Liver (tissue), 3 donors: ENCODE data around the gene SMIM7.

Experiments used
- EGR1 ChIP-seq, 2 donors: IDR thresholded peaks; 2 replicates each; pipeline ENCODE4 v1.6.1; 2016 to 2018; ENCODE audit warnings: antibody characterized with exemption in 2 of 2, low read depth in 2 of 2
- GABPA ChIP-seq, 2 donors: IDR thresholded peaks in 1 of 2; conservative IDR thresholded peaks in 1 of 2; 2 replicates each; pipeline ENCODE4 v1.6.1; 2016; ENCODE audit warnings: antibody characterized with exemption in 2 of 2, mild to moderate bottlenecking in 1 of 2, moderate library complexity in 1 of 2
- HNF4A ChIP-seq, 2 donors: conservative IDR thresholded peaks; 2 replicates each; pipeline ENCODE4 v1.6.1; 2016; ENCODE audit warnings: antibody characterized with exemption in 2 of 2, mild to moderate bottlenecking in 2 of 2
- RAD21 ChIP-seq, 2 donors: IDR thresholded peaks; 2 replicates each; pipeline ENCODE4 v1.6.1; 2016; ENCODE audit warnings: antibody characterized with exemption in 2 of 2, mild to moderate bottlenecking in 2 of 2
- YY1 ChIP-seq: IDR thresholded peaks from 2 replicates; pipeline ENCODE4 v1.6.1; 2016; ENCODE audit warnings: antibody characterized with exemption, mild to moderate bottlenecking
- TF ChIP-seq, protein P1 (sequence below): fragments of 150-350 bp; IDR thresholded peaks from 2 replicates; pipeline ENCODE4 v1.5.1; 2017; ENCODE audit warnings: improper control_type of control experiment, low read depth, low read length; ENCODE audit not compliant: missing input control
- TF ChIP-seq, protein P2 (sequence below): IDR thresholded peaks from 2 replicates; pipeline ENCODE4 v1.6.1; 2016; ENCODE audit warnings: antibody characterized with exemption
- TF ChIP-seq, protein P3 (sequence below): IDR thresholded peaks from 2 replicates; pipeline ENCODE4 v1.6.1; 2016; ENCODE audit warnings: antibody characterized with exemption
- donor health status: healthy.
- donor health status: healthy.

GRCh38 chr19:16661480-16662034 is 1.6 kb upstream of the SMIM7 start:
- TF ChIP-seq, protein P1, sequence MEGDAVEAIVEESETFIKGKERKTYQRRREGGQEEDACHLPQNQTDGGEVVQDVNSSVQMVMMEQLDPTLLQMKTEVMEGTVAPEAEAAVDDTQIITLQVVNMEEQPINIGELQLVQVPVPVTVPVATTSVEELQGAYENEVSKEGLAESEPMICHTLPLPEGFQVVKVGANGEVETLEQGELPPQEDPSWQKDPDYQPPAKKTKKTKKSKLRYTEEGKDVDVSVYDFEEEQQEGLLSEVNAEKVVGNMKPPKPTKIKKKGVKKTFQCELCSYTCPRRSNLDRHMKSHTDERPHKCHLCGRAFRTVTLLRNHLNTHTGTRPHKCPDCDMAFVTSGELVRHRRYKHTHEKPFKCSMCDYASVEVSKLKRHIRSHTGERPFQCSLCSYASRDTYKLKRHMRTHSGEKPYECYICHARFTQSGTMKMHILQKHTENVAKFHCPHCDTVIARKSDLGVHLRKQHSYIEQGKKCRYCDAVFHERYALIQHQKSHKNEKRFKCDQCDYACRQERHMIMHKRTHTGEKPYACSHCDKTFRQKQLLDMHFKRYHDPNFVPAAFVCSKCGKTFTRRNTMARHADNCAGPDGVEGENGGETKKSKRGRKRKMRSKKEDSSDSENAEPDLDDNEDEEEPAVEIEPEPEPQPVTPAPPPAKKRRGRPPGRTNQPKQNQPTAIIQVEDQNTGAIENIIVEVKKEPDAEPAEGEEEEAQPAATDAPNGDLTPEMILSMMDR: no peak
- TF ChIP-seq YY1 (no peak), HNF4A (conservative IDR thresholded peaks at IDR 0.05) (no peak), GABPA (IDR thresholded peaks at IDR 0.05 in 1 of 2, conservative IDR thresholded peaks at IDR 0.05 in 1 of 2) (no peak), RAD21 (IDR thresholded peaks at IDR 0.05) (no peak), EGR1 (IDR thresholded peaks at IDR 0.05; ENCODE audit: low read depth in 2 of 2) (no peak)
- TF ChIP-seq, protein P2, sequence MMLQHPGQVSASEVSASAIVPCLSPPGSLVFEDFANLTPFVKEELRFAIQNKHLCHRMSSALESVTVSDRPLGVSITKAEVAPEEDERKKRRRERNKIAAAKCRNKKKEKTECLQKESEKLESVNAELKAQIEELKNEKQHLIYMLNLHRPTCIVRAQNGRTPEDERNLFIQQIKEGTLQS: no peak
- TF ChIP-seq, protein P3, sequence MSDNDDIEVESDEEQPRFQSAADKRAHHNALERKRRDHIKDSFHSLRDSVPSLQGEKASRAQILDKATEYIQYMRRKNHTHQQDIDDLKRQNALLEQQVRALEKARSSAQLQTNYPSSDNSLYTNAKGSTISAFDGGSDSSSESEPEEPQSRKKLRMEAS: no peak
